Endothelial cell of umbilical vein (primary cell): ENCODE results near the gene ALDH7A1. TPM values are rescaled to one million over a fixed set of nuclear protein-coding genes. Genes with fewer than 3 reads are reported as not detected.

ENCODE experiments used
- BruUV-seq: library from RNA; stranded (reverse); fragments of 400-500 nt; replicated peaks from 2 replicates; lab custom pipeline; 2021; lab: Mats Ljungman, UMichigan
- CTCF ChIA-PET: fragments of 300-600, 350-600 bp; sonication (Branson Sonifier 250); formaldehyde crosslinking; loops from one replicate; lab custom pipeline; 2021; ENCODE audit warnings: antibody characterized with exemption, inconsistent platforms; lab: Charles Lee
- POLR2A ChIA-PET: fragments of 300-600, 350-600 bp; sonication (Branson Sonifier 250); formaldehyde crosslinking; loops from one replicate; lab custom pipeline; 2021; ENCODE audit warnings: antibody characterized with exemption, inconsistent platforms; lab: Charles Lee
- DNase-seq: peaks from one replicate; pipeline ENCODE4 v3.0.0-alpha.2; 2011; ENCODE audit warnings: low read depth, low spot score
- FAIRE-seq: peaks from 2 replicates; lab custom pipeline; 2011; peaks lifted over from hg19 to GRCh38; lab: Jason Lieb, UNC
- H2AFZ ChIP-seq: 2 replicates; pipeline ENCODE4 v1.6.0; 2012; ENCODE audit warnings: low read depth, low read length, control low read depth, inconsistent platforms
- H3K27ac ChIP-seq: 2 replicates; pipeline ENCODE4 v1.5.1; 2011; ENCODE audit warnings: low read depth, mild to moderate bottlenecking, control low read depth, low read length, moderate library complexity; ENCODE audit not compliant: insufficient read depth
- H3K27me3 ChIP-seq, 2 experiments: 2 replicates each; pipeline versions ENCODE4 v1.6.0 to v1.6.1; 2011; ENCODE audit warnings: low read length in 2 of 2, mixed read lengths in 1 of 2; ENCODE audit not compliant: control insufficient read depth in 2 of 2, insufficient read depth in 2 of 2
- H3K36me3 ChIP-seq, 2 experiments: 2 replicates in 1 of 2; 3 replicates in 1 of 2; pipeline ENCODE4 v1.5.1; 2011; ENCODE audit warnings: low read length in 2 of 2, mild to moderate bottlenecking in 1 of 2, moderate library complexity in 1 of 2; ENCODE audit not compliant: control insufficient read depth in 2 of 2, insufficient read depth in 2 of 2; ENCODE audit errors: extremely low read depth in 1 of 2
- H3K4me1 ChIP-seq: 3 replicates; pipeline ENCODE4 v1.5.1; 2011; ENCODE audit warnings: mild to moderate bottlenecking, low read length; ENCODE audit not compliant: control insufficient read depth, insufficient read depth; ENCODE audit errors: extremely low read depth
- H3K4me2 ChIP-seq: 2 replicates; pipeline ENCODE4 v1.6.1; 2011; ENCODE audit warnings: low read length, control low read depth, mixed read lengths; ENCODE audit not compliant: insufficient read depth
- H3K4me3 ChIP-seq, 3 experiments: fragments of 200-600 bp in 1 of 3; sonication (generic), shearing (Covaris generic) in 1 of 3; replicated peaks in 1 of 3; 2 replicates each; pipeline ENCODE4 v1.5.1; 2011 to 2016; ENCODE audit warnings: control low read depth in 3 of 3, low read length in 3 of 3, mild to moderate bottlenecking in 2 of 3, inconsistent platforms in 1 of 3, low read depth in 1 of 3, moderate library complexity in 1 of 3; ENCODE audit not compliant: insufficient read depth in 1 of 3
- H3K79me2 ChIP-seq: 2 replicates; pipeline ENCODE4 v1.6.0; 2012; ENCODE audit warnings: low read length, inconsistent platforms; ENCODE audit not compliant: control insufficient read depth, insufficient read depth
- H3K9ac ChIP-seq: replicated peaks from 2 replicates; pipeline ENCODE3; 2011; ENCODE audit warnings: low read length, control low read depth; ENCODE audit not compliant: insufficient read depth; ENCODE audit errors: extremely low read depth
- H3K9me1 ChIP-seq: replicated peaks from 3 replicates; pipeline ENCODE4 v1.6.0; 2011; ENCODE audit warnings: mild to moderate bottlenecking, low read length; ENCODE audit not compliant: control insufficient read depth, insufficient read depth; ENCODE audit errors: extremely low read depth
- H3K9me3 ChIP-seq: replicated peaks from 2 replicates; pipeline ENCODE4 v1.5.1; 2012; ENCODE audit warnings: low read length, inconsistent platforms; ENCODE audit not compliant: control insufficient read depth, insufficient read depth
- H4K20me1 ChIP-seq: replicated peaks from 2 replicates; pipeline ENCODE3; 2011; ENCODE audit warnings: mild to moderate bottlenecking, low read length; ENCODE audit not compliant: control insufficient read depth, insufficient read depth; ENCODE audit errors: extremely low read depth
- EZH2 ChIP-seq: IDR thresholded peaks from 2 replicates; pipeline ENCODE4 v1.6.1; 2012; ENCODE audit warnings: borderline replicate concordance, low read depth, mild to moderate bottlenecking, moderate library complexity, low read length, inconsistent platforms; ENCODE audit not compliant: severe bottlenecking
- FOS ChIP-seq: IDR thresholded peaks from 2 replicates; pipeline ENCODE4 v1.6.1; 2011; ENCODE audit warnings: mild to moderate bottlenecking, low read length, moderate library complexity, borderline replicate concordance; ENCODE audit not compliant: insufficient read depth
- GATA2 ChIP-seq: IDR thresholded peaks from 2 replicates; pipeline ENCODE4 v1.7.0; 2011; ENCODE audit warnings: low read depth, mild to moderate bottlenecking, moderate library complexity, mixed read lengths, low read length; ENCODE audit not compliant: insufficient read length, insufficient read depth
- JUN ChIP-seq: IDR thresholded peaks from 2 replicates; pipeline ENCODE4 v1.6.1; 2011; ENCODE audit warnings: borderline replicate concordance, low read depth; ENCODE audit not compliant: insufficient read length, insufficient read depth
- MYC ChIP-seq: IDR thresholded peaks from one replicate; pipeline ENCODE4 v1.6.1; 2011; ENCODE audit warnings: mild to moderate bottlenecking, low read depth, low read length
- POLR2A ChIP-seq: IDR thresholded peaks from 2 replicates; pipeline ENCODE4 v1.6.1; 2012; ENCODE audit warnings: low read depth, mild to moderate bottlenecking, control low read depth, low read length
- POLR2AphosphoS5 ChIP-seq: IDR thresholded peaks from 2 replicates; pipeline ENCODE4 v1.6.1; 2012; ENCODE audit warnings: low read depth, mild to moderate bottlenecking, control low read depth, low read length, moderate library complexity; ENCODE audit not compliant: insufficient read depth
- dilution Hi-C: fragments of 300-500 bp; cut with MboI; formaldehyde crosslinking; loops from one replicate; pipeline ENCODE4 v1.15.0; 2019; ENCODE audit warnings: low sequenced_read_pairs; ENCODE audit not compliant: extremely low pct_ligation_motif_present
- intact Hi-C: fragments of 100-400 bp; cut with micrococcal nuclease; formaldehyde crosslinking; loops from one replicate; pipeline ENCODE4 v1.10.0; 2022
- polyA plus RNA-seq, 4 experiments: library from polyadenylated mRNA; depleted of rRNA in 3 of 4; stranded (reverse) in 3 of 4; unstranded in 1 of 4; fragments of >200 nt; gene quantifications; 2 replicates each; pipeline versions ENCODE4 v1.2.1 to v1.2.3, GENCODE V29; 2011 to 2012; ENCODE audit warnings: missing spikeins in 1 of 4
- total RNA-seq: library from RNA; stranded (reverse); gene quantifications from 2 replicates; pipeline ENCODE4 v1.2.3, GENCODE V29; 2021
- TF ChIP-seq, protein P1 (sequence below), 2 donors: IDR thresholded peaks; 1 replicate in 1 of 2; 2 replicates in 1 of 2; pipeline ENCODE4 v1.5.1; 2011; ENCODE audit warnings: low read length in 2 of 2, mild to moderate bottlenecking in 2 of 2, moderate library complexity in 2 of 2, control low read depth in 1 of 2, inconsistent platforms in 1 of 2, low read depth in 1 of 2; ENCODE audit not compliant: insufficient read depth in 1 of 2; ENCODE audit errors: extremely low read depth in 1 of 2
- TF ChIP-seq, protein P2 (sequence below): IDR thresholded peaks from 2 replicates; pipeline ENCODE4 v1.6.1; 2011; ENCODE audit not compliant: insufficient read depth, insufficient read length

ALDH7A1 gene
- total and polyA plus RNA-seq, 2 donors (not counting 3 experiments of a cell fraction or from before 2014, with no cell fraction given), result 43.6 to 103 TPM

DNA sequence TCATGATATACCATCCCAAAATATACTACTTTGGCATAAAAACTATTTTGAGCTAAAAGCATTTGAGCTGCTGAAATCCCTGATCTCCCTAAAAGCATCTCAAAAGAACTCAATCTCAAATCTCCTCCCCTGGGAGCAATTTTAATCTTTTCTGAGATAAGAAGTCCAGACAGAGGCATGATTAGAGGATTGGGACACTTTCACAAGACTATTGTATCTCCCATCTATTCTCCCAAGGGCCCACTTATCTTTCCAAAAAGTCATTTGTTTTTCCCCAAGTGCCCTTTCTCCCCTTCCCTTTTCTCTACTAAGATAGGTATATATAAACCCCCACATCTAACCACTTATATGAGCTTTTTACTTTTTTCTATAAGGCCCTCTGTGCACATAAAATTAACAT lies 79.7 kb downstream of the ALDH7A1 start:
- no peak overlapping the region for H3K27ac ChIP-seq
- no peaks in the 10 kb centered on the region for H3K9me3 ChIP-seq
- H3K4me2 ChIP-seq, result no peak overlapping the region
- H4K20me1 ChIP-seq, result no peaks in the 10 kb centered on the region
- FAIRE-seq, result no peak
- no peak for TF ChIP-seq EZH2
- no peak for TF ChIP-seq GATA2
- no peak for TF ChIP-seq POLR2AphosphoS5
- no peak for TF ChIP-seq MYC
- TF ChIP-seq FOS, result no peak
- TF ChIP-seq, protein P1, sequence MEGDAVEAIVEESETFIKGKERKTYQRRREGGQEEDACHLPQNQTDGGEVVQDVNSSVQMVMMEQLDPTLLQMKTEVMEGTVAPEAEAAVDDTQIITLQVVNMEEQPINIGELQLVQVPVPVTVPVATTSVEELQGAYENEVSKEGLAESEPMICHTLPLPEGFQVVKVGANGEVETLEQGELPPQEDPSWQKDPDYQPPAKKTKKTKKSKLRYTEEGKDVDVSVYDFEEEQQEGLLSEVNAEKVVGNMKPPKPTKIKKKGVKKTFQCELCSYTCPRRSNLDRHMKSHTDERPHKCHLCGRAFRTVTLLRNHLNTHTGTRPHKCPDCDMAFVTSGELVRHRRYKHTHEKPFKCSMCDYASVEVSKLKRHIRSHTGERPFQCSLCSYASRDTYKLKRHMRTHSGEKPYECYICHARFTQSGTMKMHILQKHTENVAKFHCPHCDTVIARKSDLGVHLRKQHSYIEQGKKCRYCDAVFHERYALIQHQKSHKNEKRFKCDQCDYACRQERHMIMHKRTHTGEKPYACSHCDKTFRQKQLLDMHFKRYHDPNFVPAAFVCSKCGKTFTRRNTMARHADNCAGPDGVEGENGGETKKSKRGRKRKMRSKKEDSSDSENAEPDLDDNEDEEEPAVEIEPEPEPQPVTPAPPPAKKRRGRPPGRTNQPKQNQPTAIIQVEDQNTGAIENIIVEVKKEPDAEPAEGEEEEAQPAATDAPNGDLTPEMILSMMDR (IDR thresholded peaks at IDR 0.05; ENCODE audit: extremely low read depth in 1 of 2, insufficient read depth in 1 of 2, low read depth in 1 of 2, low read length in 2 of 2), result no peak
- no peak for TF ChIP-seq POLR2A
- TF ChIP-seq JUN, result no peak
- TF ChIP-seq, protein P2, sequence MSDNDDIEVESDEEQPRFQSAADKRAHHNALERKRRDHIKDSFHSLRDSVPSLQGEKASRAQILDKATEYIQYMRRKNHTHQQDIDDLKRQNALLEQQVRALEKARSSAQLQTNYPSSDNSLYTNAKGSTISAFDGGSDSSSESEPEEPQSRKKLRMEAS, result no peak
- H3K4me1 ChIP-seq, result no peaks in the 10 kb centered on the region
- no peak overlapping the region for H3K9ac ChIP-seq
- H3K79me2 ChIP-seq, result no peaks in the 10 kb centered on the region
- ChIA-PET POLR2A (no interaction called here), CTCF (interaction anchor here (1.1 to 2.4 kb wide), 2 partner anchors 16 to 24 kb away, joined by 3 to 9 read pairs; no protein-coding TSS in a partner anchor)
- no peak for DNase-seq
- BruUV-seq, result no TSS peak
- H2AFZ ChIP-seq, result no peak overlapping the region
- dilution Hi-C loops, result no loop called here
- no peak overlapping the region for H3K4me3 ChIP-seq
- H3K36me3 ChIP-seq, result no peaks in the 10 kb centered on the region
- H3K9me1 ChIP-seq, result no peaks in the 10 kb centered on the region
- H3K27me3 ChIP-seq, result no peaks in the 10 kb centered on the region
- intact Hi-C loops, result no loop called here
